8988T (cell line): ENCODE results near the gene PDZD7.

Experiments used
- DNase-seq: peaks from one replicate; pipeline ENCODE4 v3.0.0; 2011

Gene PDZD7

DNA sequence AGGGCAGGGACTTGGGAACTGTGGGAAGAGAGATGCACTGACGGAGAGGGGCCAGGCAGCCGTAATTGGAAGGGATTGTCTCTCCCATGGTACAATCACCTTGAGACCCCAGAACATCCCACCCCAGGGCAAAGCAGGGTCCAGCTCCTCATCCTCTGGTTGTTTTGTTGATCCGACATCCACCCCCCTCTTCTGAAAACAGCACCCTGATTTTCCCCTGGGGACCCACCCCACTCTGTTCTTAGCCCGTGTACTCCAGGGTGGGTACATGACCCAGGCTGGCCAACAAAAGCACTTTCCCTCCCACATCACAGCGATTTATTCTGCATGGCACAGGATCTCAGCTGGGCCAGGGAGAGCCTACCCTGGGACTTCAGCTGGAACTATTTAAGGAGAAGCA, 14.1 kb downstream of the PDZD7 start:
- no peak for DNase-seq

DNA sequence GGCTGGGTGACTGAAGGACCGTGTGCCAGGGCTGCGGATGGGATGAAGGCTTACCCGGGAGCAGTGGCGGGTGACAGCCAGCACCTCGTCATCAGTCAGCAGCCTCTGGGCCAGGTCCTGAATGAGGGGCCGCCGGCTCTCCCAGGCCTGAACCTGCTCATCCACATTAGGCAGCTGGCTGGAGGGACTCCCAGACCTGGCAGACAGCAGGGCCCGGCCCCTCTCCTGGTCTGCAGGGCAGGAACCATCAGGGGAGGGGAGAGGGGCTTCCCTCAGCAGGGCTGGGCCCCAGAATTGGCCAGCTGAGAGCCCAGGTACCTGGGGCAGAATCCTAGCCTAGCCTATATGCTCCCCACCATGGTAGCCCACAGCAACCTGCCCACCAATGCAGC, 15.4 kb downstream of the PDZD7 start:
- DNase-seq = no peak

DNA sequence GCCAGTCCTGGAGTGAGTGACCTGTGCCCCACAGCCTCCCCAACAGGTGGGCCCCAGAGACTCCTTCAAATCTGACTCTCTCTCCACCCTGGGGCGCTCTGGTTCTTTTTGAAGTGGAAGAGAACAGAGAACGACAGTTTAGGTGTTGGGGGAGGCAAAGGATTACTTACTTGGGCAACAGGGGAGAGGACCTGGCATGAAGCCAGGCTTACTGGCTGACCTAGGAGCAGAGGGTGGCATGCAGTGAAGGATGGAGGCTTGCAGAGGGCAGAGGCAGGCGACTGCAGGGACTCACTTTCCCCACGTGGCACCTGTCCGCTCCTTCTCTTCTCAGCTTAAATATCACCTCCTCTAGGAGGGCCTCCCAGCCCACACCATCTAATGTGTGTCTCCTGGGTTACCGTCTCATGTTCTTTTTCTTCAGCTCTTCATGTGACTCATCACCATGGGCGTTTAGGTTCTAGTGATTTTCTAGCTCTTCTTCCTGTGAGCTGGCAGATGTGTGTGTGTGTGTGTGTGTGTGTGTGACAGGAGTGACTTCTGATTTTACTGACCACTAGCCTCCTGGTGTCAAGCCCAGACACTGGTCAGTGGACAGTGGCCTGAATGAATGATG, 15.9 kb downstream of the PDZD7 start:
- no peak for DNase-seq

DNA sequence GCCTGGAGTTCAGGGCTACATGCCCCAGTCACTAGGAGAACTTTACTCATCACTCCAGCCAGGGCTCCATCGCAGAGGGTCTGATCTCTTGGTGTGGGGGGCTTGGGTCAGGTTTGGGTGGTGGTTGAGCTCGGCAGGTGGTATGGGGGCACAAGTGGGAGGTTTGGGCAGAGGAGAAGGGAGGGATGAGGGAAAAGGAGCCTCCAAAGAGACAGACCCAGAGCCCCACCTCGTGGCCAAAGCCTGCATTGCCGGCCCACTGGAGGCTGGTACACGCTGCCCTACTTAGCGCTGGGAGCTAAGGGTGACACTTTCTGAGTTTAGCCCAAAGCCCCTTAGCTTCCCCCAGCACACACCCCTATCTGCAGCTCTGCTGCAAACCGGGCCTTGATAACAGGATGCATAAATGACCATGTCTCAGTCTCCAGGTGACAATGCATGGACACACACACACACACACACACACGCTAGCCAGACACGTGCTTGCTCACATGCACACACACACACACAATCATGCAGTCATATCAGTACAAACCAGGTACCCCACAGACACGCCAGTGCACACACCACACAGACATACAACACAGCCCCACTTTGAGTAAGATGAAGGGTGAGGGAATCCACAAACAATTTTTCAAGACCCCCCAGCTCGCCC, 16.6 kb downstream of the PDZD7 start:
- DNase-seq = peak; percentile 76

DNA sequence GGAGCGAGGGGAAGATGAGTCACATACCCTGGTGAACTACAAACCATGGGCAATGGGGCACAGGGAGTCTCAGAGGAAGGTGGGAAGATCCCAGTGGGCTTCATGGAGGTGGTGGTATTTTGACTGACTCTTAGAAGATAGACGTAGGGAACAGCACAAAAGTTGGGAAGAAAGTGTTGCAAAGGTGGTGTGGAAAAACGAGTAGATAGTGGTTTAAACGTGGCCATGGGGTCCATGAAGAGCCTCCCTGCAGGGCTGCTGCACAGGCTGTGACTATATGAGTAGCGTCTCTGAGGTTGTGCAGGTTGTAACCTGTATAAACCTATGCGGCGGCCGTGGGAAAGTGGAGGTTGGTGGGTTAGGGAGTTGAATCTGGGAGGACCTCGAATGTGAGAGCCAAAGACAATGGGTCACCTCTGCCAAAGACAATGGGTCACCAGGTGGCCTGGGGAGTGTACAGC, 17.5 kb downstream of the PDZD7 start:
- no peak for DNase-seq

DNA sequence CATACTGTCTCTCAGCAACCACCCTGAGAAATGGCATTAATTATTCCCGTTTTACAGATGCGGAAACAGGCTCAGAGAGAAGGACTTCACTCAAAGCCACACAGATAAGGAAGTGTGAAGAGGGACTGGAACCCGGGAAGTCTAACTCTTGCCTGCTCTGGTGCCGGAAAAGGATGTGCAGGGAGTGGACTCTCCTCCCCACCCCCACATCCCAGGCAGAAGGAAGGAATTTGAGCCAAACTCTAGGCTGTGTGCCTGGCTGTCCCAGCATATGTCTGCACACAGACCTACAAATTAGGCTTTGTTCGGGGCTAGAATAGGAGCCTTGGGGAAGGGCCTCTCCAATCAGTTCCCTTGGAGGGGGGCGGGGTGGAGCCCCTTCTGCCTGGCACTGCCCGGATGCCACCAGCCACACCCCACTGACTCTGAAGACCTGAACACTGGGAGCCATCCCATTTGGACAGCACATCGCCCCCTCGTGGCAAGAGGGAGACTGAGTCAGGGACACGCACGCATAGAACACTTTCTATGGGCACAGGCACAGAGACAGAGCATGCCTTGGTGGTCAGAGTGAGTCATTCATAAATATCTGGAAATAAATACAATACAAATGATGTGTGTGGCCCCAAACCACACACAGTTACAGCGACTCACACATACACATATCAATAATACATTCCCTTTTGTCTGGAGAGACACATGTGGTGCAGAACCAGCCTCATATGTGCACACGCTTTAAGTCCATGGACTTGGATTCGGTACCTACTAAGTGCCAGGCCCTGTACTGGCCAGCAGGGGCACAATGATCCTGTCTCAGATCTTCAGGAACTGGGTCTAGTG, 18.2 kb downstream of the PDZD7 start:
- peak; percentile 88 for DNase-seq

DNA sequence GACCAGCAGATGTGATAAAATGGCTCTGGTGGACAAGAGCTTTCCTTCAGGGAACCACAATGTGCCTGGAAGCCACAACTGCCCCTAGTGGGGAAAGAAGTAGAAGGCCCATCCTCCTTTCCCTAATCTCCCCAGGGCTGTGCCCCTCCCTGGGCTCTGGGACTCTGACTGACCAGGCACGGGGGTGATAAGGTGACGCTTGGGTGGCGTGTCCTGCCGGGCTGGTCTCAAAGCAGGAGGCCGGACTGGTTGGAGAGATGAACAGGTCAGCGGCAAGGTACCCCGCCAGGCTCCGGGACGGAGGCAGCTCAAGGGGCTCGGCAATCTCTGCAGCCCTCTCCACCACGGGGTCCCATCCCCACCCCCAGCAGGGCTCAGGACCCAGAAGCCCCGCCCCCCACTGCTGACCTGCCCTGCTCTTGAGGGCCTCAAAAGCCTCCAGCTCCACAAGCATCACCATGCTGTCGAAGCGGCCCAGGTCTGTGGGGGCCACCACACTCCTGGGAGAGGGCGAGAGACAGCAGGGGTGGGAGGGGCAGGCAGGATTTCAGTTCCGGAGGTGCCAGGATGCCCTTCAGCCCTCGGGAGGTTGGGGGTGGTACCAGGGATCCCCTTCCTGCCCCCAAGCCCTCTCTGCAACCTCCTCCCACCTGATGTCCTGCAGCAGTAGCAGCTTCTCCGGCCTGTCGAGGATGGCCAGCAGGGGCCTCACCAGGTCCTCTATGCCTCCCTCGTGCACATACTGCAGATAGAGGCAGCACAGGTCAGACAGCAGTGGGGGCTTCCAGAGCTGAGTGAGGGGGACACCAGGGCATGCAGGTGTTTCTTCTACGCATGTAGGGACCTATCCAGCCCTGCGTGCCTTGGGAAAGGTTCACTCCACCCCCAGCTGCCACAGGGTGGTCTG, 19.2 kb downstream of the PDZD7 start:
- peak; percentile 62 for DNase-seq

DNA sequence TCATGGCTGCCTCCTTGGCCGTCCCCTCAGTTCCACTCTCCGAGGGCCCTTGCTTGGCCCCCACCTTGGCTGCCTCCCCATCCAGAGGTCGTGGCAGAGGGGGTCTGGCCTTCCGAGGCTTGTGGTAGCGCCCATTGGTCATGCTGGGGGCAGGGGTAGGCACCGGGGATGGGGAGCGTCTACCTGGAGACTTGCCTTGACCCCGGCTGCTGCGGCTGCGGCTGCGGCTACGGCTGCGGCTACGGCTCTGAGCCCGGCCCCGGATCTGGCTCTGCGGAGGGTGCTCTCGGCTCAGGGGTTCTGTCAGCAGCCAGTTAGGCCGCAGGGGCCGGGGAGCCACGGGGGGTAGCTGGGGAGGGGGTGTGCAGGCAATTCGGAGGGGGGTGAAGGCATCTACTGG, 20.6 kb downstream of the PDZD7 start:
- DNase-seq = no peak

DNA sequence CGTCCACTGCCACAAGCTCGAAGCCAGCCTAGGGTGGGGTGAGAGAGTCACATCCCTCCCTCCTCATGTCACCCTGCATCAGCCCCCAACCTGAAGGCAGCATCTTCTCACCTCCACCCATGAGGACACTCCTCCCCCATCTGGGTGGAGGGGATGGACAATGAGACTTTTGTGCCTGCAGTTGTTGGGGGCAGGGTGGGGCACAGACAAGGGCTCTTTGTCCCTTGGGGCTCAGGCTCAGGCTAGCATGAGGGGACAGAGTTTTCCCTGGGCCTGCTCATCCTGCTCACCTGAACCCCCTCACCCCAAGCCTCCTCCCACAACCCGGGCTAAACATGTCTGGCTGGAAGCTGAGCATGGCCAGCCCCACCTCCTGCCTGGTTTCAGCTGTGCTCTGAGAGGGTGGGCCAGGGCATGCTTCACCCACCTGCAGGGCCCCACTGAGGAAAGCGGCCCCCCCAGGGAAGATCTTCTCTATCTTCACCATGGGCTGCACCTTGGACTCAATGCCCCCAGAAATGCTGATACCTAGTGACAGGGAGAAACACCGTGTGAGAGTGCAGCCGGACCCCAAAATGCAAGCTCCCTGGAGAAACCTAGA, 22.0 kb downstream of the PDZD7 start:
- DNase-seq = no peak

DNA sequence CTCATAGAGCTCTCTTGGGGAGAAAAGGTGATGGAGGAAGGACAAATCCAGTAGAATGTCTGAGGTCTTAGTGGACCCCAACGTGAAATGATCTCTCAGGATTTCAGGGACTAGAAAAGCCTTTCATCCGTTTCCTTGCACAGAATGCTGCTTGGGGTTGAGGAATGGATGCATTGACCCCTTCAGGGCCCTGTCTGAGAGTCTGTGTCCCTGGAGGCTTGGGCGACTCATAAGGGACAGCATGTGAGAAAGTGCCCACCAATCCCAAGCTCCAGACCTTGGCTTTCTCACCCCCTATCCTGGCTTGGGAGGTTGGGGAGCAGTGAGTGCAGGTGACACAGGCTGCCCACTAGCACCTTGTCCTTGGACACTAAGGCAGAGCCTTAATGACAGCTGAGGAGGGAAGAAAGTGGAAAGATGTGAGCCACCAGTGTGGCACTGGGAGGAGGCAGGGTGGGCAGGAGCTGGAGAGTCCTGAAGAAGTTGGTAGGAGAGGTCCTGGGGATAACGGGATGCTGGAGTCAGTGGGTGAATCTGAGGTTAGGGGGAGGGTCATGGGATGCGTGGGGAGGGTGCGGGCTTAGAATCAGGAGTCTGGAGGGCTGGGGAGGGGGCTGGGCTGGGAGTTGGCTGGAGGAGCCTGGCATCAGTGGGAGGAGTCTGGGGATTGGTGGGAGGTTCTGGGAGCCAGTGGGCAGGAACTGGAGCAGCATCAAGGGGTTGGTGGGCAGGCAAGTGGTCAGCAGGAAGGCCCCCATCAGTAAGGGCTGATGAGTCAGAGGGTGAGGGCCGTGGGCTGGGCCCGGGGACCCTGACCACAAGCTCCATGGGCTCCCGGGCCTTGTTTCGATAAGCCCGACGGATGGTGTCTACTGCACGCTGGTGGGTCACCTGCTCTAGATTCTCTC, 22.8 kb downstream of the PDZD7 start:
- DNase-seq = no peak

DNA sequence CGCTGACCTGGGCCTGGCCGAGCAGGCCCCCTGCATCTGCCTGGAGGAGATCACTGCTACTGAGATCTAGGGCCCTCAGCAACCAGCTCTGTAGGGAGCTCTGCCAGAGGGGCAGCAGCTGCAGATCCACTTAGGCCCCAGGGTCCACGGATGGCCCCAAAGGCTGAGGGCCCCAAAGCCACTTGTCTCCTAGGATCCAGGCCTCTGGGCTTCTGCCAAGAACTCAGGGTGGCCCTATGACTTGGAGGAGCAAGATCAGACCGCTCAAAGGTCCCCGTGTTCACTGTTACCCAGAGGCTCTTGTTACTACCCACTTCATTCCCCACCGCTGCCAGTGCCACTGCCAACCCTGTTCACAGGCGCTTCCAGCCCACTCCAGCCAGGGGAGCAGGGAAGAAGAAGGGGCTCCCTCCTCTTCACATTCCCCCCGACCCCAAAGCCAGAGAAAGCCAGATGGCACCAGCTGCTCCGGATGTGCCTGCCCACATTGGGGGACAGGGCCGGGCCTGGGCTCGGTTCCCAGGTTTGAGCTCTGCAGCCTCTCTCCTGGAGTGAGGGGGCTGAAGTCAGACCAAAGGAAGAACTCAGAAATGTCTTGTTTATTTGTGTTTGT, 23.7 kb downstream of the PDZD7 start:
- DNase-seq = no peak

DNA sequence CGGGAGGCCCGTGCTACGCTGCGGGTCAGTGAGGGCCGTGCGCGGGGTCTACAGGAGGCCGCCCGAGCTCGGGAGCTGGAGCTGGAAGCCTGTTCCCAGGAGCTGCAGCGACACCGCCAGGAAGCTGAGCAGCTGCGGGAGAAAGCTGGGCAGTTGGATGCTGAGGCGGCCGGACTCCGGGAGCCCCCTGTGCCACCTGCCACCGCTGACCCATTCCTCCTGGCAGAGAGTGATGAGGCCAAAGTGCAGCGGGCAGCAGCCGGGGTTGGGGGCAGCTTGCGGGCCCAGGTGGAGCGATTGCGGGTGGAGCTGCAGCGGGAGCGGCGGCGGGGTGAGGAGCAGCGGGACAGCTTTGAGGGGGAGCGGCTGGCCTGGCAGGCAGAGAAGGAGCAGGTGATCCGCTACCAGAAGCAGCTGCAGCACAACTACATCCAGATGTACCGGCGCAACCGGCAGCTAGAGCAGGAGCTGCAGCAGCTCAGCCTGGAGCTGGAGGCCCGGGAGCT, 24.3 kb downstream of the PDZD7 start:
- DNase-seq = no peak

DNA sequence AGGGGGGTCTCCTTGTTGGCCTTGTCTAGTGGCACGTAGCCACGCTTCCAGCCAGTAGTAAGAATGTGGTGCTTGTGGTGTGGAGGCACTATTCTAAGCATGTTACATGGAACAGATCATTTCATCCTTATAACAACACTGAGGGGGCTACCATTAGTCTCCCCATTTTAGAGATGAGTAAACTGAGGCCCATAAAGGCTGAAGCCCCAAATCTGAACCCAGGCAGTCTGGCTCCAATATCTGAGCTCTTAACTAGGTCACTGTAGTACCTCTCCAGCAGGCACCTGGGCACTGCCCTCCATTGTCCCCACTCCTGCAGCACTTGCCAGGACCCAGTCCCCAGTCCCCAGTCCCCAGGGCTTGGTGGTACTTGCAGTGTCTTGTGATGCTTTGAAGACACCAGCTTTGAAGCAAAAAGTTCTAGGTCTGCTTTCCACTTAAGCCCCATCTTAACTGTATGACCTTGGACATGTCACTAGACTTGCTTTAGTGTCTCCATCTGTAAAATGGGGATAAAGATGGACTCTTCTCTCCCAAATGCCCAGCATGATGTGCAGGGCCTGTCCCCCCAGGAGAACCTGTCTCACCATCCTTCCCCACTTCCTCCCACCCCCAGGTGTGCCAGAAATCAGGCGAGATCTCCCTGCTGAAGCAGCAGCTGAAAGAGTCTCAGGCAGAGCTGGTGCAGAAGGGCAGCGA, 24.9 kb downstream of the PDZD7 start:
- no peak for DNase-seq

DNA sequence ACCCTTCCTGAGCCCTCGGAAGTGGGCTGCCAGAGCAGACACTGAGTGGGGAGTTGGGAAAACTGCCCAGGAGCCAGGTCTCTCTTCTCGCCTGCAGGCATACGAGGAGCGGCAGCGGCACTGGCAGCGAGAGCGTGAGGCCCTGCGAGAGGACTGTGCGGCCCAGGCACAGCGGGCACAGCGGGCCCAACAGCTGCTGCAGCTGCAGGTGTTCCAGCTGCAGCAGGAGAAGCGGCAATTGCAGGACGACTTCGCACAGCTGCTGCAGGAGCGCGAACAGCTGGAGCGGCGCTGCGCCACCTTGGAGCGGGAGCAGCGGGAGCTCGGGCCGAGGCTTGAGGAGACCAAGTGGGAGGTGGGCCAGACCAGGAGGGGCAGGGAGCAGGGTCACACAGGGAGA, 25.6 kb downstream of the PDZD7 start:
- DNase-seq = no peak

DNA sequence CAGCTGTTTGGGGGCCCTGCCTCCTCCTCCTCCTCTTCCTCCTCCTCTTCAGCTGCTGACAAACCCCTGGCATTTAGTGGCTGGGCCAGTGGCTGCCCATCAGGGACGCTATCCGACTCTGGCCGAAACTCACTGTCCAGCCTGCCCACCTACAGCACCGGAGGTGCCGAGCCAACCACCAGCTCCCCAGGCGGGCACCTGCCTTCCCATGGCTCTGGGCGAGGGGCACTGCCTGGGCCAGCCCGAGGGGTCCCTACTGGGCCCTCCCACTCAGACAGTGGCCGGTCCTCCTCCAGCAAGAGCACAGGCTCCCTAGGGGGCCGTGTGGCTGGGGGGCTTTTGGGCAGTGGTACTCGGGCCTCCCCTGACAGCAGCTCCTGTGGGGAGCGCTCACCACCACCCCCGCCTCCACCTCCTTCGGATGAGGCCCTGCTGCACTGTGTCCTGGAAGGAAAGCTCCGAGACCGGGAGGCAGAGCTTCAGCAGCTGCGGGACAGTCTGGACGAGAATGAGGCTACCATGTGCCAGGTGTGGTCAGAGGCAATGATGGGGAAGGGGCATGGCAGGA, 27.2 kb downstream of the PDZD7 start:
- DNase-seq = no peak

DNA sequence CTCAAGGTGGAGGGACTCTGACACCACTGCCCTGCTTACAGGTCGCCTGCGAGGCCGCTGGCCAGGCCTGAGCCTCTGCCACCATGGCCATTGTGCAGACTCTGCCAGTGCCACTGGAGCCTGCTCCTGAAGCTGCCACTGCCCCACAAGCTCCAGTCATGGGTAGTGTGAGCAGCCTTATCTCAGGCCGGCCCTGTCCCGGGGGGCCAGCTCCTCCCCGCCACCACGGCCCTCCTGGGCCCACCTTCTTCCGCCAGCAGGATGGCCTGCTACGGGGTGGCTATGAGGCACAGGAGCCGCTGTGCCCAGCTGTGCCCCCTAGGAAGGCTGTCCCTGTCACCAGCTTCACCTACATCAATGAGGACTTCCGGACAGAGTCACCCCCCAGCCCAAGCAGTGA, 28.5 kb downstream of the PDZD7 start:
- no peak for DNase-seq

DNA sequence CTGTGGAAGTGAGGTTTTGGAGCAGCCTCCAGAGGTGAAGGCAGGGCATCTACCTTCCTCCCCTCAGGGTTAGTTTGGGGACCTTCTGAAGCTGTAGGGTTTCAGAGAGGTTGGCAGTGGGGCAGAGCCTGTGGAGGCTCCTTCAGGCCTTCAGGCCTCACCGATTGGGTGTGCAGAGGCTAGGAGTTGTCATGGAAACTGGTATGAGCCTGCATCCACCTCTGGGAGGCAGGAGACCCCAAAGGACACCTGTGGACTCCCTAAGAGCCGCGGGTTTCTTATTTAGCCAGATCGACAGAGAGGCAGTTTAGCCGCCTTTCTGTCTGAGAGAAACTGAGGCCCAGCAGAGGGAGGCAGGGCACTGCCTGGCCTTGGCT, 29.3 kb downstream of the PDZD7 start:
- no peak for DNase-seq

DNA sequence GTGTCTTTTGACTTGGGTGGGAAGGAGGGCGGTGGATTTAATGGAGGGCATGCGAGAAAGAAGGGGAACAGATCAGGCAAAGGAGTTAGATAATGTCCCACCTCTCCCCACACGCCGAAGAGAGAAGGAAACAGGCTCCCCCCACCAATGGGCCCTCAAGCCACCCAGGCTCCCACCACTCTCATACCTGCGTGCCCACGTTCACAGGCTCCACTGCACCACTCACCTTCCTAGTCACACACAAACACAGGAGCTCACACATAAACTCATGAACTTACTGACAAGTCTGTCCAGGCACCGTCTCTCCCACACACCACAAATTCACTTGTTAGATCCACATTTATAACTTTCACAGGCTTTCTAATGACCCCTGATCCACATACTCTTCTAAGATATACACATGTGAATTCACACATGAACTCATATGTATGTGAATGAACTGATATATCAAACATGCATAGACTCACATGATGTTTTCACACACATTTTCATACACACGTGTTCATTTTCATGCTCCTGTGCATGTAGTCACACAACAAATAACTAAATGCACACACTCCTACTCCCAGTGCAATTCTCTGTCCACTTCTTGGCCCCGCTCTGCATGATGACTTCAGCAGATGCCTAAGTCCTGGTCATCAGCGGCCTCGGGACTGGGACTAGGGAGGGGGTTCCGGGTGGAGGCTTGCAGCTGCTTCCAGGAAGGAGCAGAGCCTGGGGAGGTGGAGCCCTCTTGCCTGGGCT, 29.8 kb downstream of the PDZD7 start:
- DNase-seq = peak; percentile 81
